Fibroblast of gingiva (primary cell): Measurements from ENCODE around the gene NCF4.

ENCODE experiments used
- DNase-seq: peaks from one replicate; pipeline ENCODE4 v3.0.0-alpha.2; 2011; ENCODE audit warnings: low read depth

The NCF4 gene

GRCh38 chr22:36864454-36865215 is 3.8 kb downstream of the NCF4 start:
- DNase-seq, result no peak

GRCh38 chr22:36865346-36865745 is 4.5 kb downstream of the NCF4 start:
- DNase-seq, result no peak

DNA sequence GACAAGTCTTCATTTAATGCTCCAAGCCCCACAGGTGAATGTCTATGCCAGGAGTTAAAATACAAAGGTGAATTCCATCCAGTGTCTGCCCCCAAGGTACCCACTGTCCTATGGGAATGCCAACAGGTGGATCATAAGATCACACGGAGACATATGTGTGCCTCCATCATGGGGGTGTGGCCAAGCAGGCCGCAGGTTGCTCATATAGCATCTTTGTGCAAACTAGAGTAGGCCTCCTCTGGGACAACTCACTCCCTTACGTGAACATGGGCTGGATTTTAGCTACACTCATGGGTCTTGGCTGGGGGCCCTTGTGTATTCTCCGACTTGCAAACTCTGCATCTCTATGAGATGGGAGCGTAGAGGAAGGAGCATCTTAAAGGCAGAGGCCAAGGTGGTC is 6.9 kb downstream of the NCF4 start:
- no peak for DNase-seq

GRCh38 chr22:36868546-36869181 is 7.9 kb downstream of the NCF4 start:
- no peak for DNase-seq

DNA sequence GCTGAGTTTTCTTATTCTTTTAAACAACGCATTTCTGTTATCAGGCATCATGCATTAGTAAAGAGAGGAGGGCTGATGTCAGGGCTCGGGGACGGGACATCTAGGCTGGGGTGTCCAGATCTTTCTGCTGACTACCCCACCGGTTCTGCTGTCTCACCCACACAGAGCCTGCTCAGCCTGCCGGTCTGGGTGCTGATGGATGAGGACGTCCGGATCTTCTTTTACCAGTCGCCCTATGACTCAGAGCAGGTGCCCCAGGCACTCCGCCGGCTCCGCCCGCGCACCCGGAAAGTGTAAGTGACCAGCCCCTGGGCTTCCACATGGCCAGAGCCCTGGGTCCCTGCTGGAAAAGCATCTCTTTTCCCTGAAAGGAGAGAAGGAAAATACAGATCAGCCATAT is 9.4 kb downstream of the NCF4 start:
- DNase-seq, result no peak

DNA sequence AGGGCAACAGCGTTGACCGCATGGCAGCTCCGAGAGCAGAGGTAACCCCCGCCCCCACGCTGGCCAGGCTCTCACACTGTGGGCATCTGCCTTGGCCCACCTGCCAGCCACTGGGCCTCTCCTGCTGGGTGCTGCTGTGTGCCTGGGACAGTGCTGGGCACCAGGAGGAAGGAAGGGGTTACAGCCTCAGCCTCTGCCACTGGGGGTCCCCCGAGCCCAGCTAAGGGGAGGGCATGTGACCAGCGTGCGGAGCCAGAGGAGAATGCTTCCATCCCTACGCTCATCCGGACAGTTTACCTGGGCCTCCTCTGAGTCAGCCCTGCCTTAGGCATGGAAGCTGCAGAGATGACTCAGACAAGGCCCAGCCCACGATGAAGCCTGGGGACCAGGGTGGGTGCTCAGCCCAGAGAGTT is 10.9 kb downstream of the NCF4 start:
- DNase-seq, result no peak

DNA sequence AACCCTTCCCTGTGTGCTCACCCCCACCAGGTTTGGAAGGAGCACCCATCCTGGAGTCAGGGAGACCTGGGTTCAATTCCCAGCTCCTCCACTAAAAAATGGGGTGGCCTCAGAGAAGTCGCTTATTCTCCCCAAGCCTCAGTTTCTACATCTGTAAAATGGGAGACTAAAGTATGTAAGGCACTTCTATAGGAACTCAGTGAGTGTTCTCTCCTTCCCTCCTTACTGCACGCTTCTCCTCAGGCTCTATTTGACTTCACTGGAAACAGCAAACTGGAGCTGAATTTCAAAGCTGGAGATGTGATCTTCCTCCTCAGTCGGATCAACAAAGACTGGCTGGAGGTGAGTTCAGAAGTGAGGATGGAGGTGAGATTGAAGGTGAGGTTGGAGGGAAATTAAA is 11.3 kb downstream of the NCF4 start:
- no peak for DNase-seq

DNA sequence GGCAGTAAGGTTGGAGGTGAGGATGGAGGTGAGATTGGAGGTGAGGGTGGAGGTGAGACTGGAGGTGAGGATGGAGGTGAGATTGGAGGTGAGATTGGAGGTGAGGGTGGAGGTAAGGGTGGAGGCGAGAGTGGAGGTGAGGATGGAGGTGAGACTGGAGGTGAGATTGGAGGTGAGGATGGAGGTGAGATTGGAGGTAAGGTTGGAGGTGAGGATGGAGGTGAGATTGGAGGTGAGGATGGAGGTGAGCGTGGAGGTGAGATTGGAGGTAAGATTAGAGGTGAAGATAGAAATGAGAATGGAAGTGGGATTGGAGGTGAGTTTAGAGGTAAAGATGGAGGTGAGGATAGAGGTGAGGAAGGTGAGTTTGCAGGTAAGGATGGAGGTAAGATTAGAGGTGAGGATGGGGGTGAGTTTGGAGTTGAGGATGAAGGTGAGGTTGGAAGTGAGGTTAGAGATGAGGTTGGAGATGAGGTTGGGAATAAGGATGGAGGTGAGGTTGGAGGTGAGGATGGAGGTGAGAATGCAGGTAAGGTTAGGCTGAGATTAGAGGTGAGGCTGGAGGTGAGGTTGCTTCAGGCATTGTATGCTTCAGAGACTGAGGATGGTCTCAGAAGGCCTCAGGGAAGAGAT is 12.2 kb downstream of the NCF4 start:
- DNase-seq, result no peak

- DNase-seq, result peak; percentile 62
Measured at GRCh38 chr22:36873614-36874308, 13.0 kb downstream of the NCF4 start.

DNA sequence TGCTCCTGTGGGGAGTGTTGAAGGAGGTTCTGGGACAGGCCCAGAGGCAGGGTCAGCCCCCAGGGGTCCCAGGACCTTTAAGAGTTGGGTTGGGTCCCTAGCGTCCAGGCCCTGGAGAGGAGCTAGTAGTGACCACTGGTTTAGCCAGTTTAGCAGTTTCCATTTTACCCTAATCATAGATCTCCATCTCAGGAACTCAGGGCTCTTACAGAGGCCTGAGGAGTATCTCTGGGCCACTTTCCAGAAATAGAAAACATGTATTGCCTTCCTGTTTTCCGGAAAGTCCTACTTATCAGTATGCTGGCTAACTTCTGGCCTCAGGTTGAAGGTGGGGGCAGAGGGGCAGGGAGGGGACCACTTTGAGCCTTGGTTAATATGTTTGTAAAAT is 13.5 kb downstream of the NCF4 start:
- no peak for DNase-seq

DNA sequence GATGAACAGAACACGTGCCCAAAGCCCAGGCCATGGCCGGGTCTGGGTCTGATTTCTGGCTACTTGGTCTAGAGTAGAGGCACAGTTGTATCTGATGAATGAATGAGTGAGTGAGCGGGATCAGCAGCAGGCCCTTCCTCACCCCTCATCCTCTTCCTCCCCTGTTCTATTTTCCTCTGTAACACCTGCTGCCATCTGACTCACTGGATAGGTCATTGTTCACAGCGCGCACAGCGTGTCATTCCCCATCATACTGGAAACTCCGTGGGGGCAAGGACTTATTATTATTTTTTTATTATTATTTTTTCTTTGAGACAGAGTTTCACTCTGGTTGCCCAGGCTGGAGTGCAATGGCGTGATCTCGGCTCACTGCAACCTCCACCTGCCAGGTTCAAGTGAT is 13.9 kb downstream of the NCF4 start:
- DNase-seq, result no peak

- DNase-seq, result no peak
Measured at GRCh38 chr22:36875741-36876140, 14.9 kb downstream of the NCF4 start.

- no peak for DNase-seq
Measured at GRCh38 chr22:36879775-36880174, 19.0 kb downstream of the NCF4 start.

GRCh38 chr22:36881504-36882245 is 20.9 kb downstream of the NCF4 start:
- DNase-seq, result no peak

DNA sequence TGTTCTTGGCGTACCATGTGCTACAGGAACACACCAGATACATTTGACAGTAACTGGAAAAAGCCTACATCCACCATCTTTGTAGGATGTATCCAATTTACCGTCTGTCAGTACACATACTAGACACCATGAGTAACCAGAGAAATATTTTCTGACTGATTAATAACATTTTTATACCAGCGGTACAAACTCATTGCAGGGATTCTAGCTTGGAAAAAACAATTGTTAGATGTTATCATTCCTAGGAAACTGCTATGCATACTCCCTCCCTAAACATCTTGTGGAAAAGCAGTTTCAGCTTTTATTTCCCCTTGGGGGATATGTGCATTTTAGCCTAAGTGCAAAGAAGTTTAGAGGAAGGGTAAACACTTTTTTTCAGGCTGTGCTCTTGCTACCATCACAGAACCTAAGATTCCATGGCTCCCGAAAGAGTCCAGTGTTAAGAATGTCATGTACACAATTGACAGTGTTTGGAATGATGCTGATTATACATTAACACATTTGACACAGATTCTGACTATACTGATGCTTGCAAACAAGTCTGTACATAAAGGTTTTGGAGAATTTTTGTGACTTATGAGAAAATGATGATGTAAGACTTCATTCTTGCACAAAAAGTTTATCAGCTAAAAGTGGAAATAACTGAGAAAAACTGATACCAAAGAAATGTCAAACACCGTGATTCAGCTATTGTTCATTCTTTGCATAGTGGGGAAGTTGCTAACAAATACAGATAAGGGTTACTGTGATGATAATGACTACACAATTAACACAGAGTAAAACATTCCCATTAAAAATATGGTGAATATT is 23.7 kb downstream of the NCF4 start:
- no peak for DNase-seq

DNA sequence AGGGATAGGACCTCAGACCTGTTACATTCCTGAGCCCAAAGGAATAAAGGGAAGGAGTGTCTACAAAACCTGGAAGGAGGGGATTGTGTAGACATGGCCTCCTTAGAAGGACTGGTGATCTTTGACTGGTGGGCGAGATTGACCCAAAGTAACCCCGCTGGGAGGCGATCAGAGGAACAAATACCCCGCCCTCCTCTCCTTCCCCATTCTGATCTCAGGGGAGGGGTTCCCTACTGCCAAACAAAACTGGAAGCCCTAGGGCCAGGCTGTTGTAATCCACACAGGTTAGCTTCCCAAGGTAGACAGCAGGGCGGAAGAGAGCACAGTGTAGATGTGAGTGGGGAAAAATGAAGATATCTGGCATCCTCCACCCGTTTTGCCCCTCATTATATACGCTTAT is 24.7 kb downstream of the NCF4 start:
- no peak for DNase-seq

DNA sequence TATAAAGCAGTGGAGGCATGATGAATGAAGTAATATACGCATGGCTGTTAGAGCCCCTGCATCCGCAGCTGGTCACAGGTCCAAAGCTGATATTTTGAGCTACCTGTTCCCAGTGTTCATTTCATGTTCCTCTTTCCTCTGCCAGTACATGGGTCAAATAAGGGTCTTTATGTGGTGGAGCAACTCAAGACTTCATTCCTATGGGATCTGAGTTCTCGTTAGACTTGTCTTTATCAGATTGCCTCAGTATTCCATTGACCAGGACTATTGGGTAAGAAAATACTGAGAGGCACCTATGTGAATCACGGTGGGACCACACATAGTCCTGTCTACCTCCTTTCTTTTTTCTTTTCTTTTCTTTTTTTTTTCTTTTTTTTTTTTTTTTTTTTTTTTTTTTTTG is 25.2 kb downstream of the NCF4 start:
- DNase-seq, result no peak

DNA sequence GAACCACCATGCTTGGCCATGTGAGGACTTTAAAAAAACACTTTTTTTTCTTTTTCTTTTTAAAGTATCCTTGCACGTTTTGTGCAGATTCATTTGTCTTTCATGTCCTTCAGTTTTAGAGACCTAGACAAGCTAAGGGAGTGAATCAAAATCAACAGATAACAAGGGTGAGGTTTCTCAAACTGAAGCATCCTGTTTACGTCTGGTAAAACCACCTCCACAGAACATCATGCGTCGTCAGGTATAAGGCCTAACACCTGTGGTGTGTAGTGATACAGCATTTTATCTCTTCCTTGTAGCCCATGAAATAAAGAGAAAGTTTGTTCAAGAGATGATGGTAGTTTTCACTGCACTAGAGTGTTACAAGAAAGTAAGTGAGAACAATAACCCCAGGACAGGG is 26.4 kb downstream of the NCF4 start:
- no peak for DNase-seq

DNA sequence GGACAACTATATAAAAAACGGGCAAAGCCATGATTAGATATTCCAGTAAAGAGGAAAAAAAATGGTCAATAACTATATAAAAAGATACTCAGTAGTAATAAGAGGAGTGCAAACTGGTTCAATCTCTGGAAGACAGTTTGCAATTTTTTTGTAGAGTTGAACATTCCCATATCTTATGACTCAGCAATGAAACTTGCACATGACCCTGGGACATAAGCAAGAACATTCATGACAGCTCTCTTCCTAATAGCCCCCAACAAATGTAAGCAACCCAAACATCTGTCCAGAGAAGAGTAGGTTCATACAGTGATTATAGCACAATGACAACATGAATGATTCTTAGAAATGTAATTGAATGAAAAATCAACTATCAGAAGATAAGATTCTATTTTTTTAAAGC is 30.8 kb downstream of the NCF4 start:
- DNase-seq, result no peak

DNA sequence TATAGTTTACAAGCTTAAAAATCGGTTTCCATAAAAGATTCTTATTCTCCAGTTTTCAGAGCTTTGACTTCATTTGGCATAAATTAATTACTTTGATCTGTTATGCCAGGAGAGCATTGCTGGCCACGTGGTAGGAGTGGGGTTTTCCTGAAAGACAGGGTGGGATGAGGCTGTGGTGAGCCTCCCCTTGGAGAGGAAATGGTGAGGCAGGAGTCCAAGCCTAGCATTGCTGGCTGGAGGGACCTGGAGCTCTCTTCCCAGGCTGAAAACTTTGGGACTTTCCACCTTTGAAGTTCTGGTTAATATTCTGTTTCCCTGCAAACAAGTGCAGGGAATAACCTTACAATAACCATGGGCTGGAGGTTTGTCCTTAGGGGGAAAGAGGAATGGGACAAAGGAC is 31.5 kb downstream of the NCF4 start:
- no peak for DNase-seq

- DNase-seq, result no peak
Measured at GRCh38 chr22:36893262-36893661, 32.5 kb downstream of the NCF4 start.
